Common myeloid progenitor, CD34-positive (primary cell): ENCODE results near the gene OSGEP.
A peak's percentile ranks its signal among the peaks of the same experiment; 100 is the strongest.

Source experiments
- CTCF ChIA-PET: fragments of 350-600 bp; sonication (Branson Sonifier 250); formaldehyde crosslinking; loops from one replicate; lab custom pipeline; 2021; ENCODE audit warnings: antibody characterized with exemption; lab: Charles Lee
- POLR2A ChIA-PET: fragments of 350-600 bp; sonication (Branson Sonifier 250); formaldehyde crosslinking; loops from one replicate; lab custom pipeline; 2021; ENCODE audit warnings: antibody characterized with exemption; lab: Charles Lee
- DNase-seq, 3 donors: peaks; one replicate each; pipeline versions ENCODE4 v3.0.0 to v3.0.0-alpha.2; 2013
- H3K27ac ChIP-seq, 2 experiments: 1 replicate in 1 of 2; 2 replicates in 1 of 2; pipeline ENCODE4 v1.7.0; 2013; ENCODE audit warnings: inconsistent platforms in 2 of 2, low read length in 2 of 2, mild to moderate bottlenecking in 2 of 2, low read depth in 1 of 2, moderate library complexity in 1 of 2; ENCODE audit not compliant: severe bottlenecking in 2 of 2, insufficient read depth in 1 of 2, poor library complexity in 1 of 2
- H3K27me3 ChIP-seq, 5 experiments: replicated peaks in 2 of 5; 1 replicate in 3 of 5; 2 replicates in 2 of 5; pipeline versions ENCODE4 v1.6.1 to v1.7.0; 2013; ENCODE audit warnings: low read length in 4 of 5, mild to moderate bottlenecking in 2 of 5, moderate library complexity in 2 of 5, inconsistent platforms in 1 of 5; ENCODE audit not compliant: insufficient read depth in 5 of 5, control insufficient read depth in 4 of 5
- H3K36me3 ChIP-seq, 4 experiments: 1 replicate in 2 of 4; 2 replicates in 2 of 4; pipeline versions ENCODE4 v1.6.1 to v1.7.0; 2013; ENCODE audit warnings: low read length in 3 of 4, control low read depth in 1 of 4, mild to moderate bottlenecking in 1 of 4; ENCODE audit not compliant: control insufficient read depth in 4 of 4, insufficient read depth in 4 of 4
- H3K4me1 ChIP-seq, 4 experiments: 1 replicate in 3 of 4; 2 replicates in 1 of 4; pipeline versions ENCODE4 v1.6.1 to v1.7.1; 2013; ENCODE audit warnings: low read length in 3 of 4, mild to moderate bottlenecking in 3 of 4, control low read depth in 1 of 4, inconsistent platforms in 1 of 4, moderate library complexity in 1 of 4; ENCODE audit not compliant: control insufficient read depth in 4 of 4, insufficient read depth in 4 of 4; ENCODE audit errors: control extremely low read depth in 1 of 4
- H3K4me3 ChIP-seq, 7 experiments: 1 replicate in 4 of 7; 2 replicates in 3 of 7; pipeline versions ENCODE4 v1.5.1 to v1.7.0; 2013; ENCODE audit warnings: mild to moderate bottlenecking in 7 of 7, low read length in 6 of 7, moderate library complexity in 6 of 7, inconsistent platforms in 2 of 7, low read depth in 2 of 7, control low read depth in 1 of 7; ENCODE audit not compliant: insufficient read depth in 4 of 7, control insufficient read depth in 1 of 7; ENCODE audit errors: extremely low read depth in 1 of 7
- H3K9me3 ChIP-seq, 5 experiments: 1 replicate in 4 of 5; 2 replicates in 1 of 5; pipeline versions ENCODE4 v1.6.1 to v1.7.1; 2013; ENCODE audit warnings: low read length in 4 of 5, mild to moderate bottlenecking in 2 of 5, inconsistent platforms in 1 of 5, low read depth in 1 of 5, moderate library complexity in 1 of 5; ENCODE audit not compliant: control insufficient read depth in 4 of 5, insufficient read depth in 2 of 5; ENCODE audit errors: control extremely low read depth in 1 of 5
- WGBS: methylation state at CpG from one replicate; pipeline ENCODE4 v1.1.5; 2013; ENCODE audit not compliant: insufficient coverage; 5-methylcytosine and 5-hydroxymethylcytosine counted together

OSGEP gene

DNA sequence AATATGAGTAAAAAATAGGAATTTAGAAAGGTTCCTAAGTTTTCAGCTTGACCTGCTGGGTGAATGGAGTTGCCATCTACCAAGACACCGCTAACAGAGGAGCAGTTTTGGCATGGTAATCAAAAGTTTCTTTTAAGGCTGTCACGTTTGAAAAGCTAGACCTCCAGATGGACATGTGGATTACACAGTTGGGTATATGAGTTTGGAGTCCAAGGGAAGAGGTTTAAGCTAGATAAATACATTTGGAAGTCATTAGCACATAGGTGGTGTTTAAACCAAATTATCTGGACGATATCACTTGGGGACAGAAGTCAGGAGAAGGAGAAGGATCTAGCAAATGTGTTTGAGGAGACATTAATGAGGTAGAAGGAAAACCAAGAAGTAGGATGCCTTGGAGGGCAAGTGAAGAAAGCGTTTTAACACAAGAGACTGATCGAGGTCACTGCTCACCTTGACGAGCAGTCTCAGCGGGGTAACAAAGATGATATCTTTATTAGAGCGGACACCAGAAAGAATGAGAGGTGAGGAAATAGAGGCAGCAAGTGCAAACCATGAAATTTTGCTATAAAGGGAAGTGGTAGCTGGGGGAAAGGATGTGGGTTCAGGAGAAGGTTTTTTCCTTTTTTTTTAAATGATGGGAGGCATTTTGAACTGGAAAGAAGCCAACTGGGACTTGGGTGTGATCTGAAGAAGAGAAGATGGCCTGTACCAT is 32.2 kb upstream of the OSGEP start:
- ChIA-PET CTCF (interaction anchor here (0.6 to 1.7 kb wide), 6 partner anchors 12 to 193 kb away, joined by 3 to 4 read pairs (median 4); partner anchors contain the start of gene APEX1), POLR2A (interaction anchor here (2.1 kb wide), 1 partner anchor 9 kb away, joined by 7 read pairs; no protein-coding TSS in a partner anchor)
- H3K9me3 ChIP-seq, result no peaks in the 10 kb centered on the region
- H3K36me3 ChIP-seq, result no peaks in the 10 kb centered on the region
- WGBS, result 27% methylated on average over 8 of the region's 8 CpGs
- DNase-seq, result peak in 2 of 3 donors; percentile 43 to 46
- no peak overlapping the region for H3K27ac ChIP-seq
- H3K4me1 ChIP-seq, result peaks cover 12 to 33% (median 16%) of the 10 kb centered on the region in 4 experiments
- peak overlapping the region in 1 of 7 experiments; percentile 23 for H3K4me3 ChIP-seq
- no peaks in the 10 kb centered on the region for H3K27me3 ChIP-seq

GRCh38 chr14:20485900-20486299 is 31.3 kb upstream of the OSGEP start:
- DNase-seq, result no peak
- CTCF ChIA-PET, result interaction anchor here (1.2 to 1.5 kb wide), 2 partner anchors 72 to 124 kb away, joined by 3 to 4 read pairs; no protein-coding TSS in a partner anchor
- POLR2A ChIA-PET, result interaction anchor here (0.6 kb wide), 1 partner anchor 37 kb away, joined by 3 read pairs; no protein-coding TSS in a partner anchor
- WGBS, result 86% methylated on average over 7 of the region's 7 CpGs
- Histone ChIP-seq H3K4me3 (no peak overlapping the region), H3K4me1 (peaks cover 10 to 32% (median 16%) of the 10 kb centered on the region in 4 experiments), H3K36me3 (no peaks in the 10 kb centered on the region), H3K27ac (no peak overlapping the region), H3K9me3 (no peaks in the 10 kb centered on the region), H3K27me3 (no peaks in the 10 kb centered on the region)

GRCh38 chr14:20482382-20482781 is 27.8 kb upstream of the OSGEP start:
- 95% methylated on average over 3 of the region's 5 CpGs for WGBS
- Histone ChIP-seq H3K27me3 (no peaks in the 10 kb centered on the region), H3K27ac (no peak overlapping the region), H3K9me3 (no peaks in the 10 kb centered on the region), H3K4me1 (peaks cover 6 to 20% (median 15%) of the 10 kb centered on the region in 4 experiments), H3K4me3 (no peak overlapping the region), H3K36me3 (peaks cover 0 to 11% (median 1%) of the 10 kb centered on the region in 4 experiments)
- DNase-seq, result no peak
- ChIA-PET CTCF (interaction anchor here (0.9 kb wide), 1 partner anchor 67 kb away, joined by 3 read pairs; no protein-coding TSS in a partner anchor), POLR2A (no interaction called here)

DNA sequence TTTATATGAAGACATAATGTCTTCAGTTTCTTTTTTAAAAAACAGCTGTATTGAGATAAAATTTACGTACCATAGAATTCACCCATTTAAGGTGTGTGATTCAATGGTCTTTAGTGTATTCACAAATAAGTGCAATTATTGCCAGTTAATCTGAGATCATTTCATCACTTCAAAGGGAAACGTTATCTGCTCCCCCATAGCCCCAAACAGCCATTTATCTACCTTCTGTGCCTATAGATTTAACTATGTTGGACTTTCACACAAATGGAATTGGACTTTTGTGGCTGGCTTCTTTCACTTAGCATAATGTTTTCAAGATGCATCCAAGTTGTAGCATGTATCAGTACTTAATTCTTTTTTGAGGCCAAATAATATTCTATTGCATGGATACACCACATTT is 24.3 kb upstream of the OSGEP start:
- CTCF ChIA-PET, result interaction anchor here (1.0 to 2.4 kb wide), 5 partner anchors 9 to 68 kb away, joined by 3 to 7 read pairs (median 4); partner anchors contain the start of genes PNP and TEP1
- peak overlapping the region in 1 of 2 experiments; percentile 0 for H3K27ac ChIP-seq
- POLR2A ChIA-PET, result no interaction called here
- 86% methylated on average over 1 of the region's 2 CpGs for WGBS
- peaks cover 11 to 45% (median 27%) of the 10 kb centered on the region in 4 experiments for H3K36me3 ChIP-seq
- H3K27me3 ChIP-seq, result no peaks in the 10 kb centered on the region
- H3K4me1 ChIP-seq, result peaks cover 8 to 26% (median 23%) of the 10 kb centered on the region in 4 experiments
- no peak overlapping the region for H3K4me3 ChIP-seq
- no peak for DNase-seq
- H3K9me3 ChIP-seq, result no peaks in the 10 kb centered on the region

DNA sequence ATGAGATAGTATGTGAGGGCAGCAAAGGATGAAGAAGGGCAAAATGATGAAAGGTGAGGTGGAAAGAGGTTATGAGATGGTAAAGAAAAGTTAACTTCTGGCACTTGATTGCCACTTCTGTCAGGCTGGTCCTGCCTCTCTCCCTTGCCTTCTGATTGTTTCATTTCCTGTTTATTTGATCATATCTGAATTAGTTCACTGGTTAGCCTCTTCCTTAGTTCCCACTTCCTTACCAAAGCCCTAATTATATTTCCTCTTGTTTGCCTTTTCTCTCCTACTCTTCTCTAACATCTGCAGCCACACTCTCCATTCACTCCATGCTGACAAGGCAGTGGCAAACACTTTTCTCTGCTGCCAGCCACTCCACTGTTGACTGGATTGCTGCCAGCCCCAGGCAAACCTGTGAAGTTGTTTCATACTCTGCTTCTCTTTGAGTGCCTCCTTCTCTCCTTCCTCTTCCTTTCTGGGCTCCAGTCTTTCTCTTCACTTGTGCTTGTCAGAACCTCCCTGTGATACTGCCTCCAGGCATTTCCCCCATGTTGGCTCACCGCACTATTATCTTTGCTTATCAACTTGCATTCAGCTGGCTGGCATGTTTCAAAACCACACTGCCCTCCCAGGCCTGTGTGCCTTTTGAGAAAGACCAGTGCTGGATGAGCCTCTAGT is 22.7 kb upstream of the OSGEP start:
- peaks cover 8 to 26% (median 23%) of the 10 kb centered on the region in 4 experiments for H3K4me1 ChIP-seq
- peak overlapping the region; percentile 10 to 52 for H3K27ac ChIP-seq
- H3K9me3 ChIP-seq, result no peaks in the 10 kb centered on the region
- peaks cover 17 to 59% (median 38%) of the 10 kb centered on the region in 4 experiments for H3K36me3 ChIP-seq
- peak overlapping the region in 2 of 7 experiments; percentile 13 to 20 for H3K4me3 ChIP-seq
- CTCF ChIA-PET, result no interaction called here
- no peaks in the 10 kb centered on the region for H3K27me3 ChIP-seq
- WGBS, result 0% methylated on average over 1 of the region's 1 CpG
- POLR2A ChIA-PET, result interaction anchor here (1.3 to 1.4 kb wide), 3 partner anchors 8 to 21 kb away, joined by 3 to 7 read pairs (median 4); partner anchors contain the start of gene PNP
- DNase-seq, result peak; percentile 83 to 96 (median 92)

DNA sequence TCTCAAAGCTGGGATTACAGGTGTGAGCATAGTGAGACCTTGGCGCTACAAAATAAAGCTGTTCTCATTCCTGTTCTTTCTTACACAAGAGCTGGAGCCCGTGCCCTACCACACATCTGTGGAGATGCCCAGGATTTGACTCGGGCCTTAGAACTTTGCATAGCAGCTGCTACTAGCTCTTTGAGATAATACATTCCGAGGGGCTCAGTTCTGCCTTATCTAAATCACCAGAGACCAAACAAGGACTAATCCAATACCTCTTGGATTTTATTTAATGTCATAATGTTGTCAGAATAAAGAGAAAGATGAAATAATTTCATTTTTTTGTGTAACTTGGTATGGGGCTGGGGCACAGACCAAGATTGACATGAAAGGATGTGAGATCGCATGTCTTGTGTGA is 22.2 kb upstream of the OSGEP start:
- Histone ChIP-seq H3K27me3 (no peaks in the 10 kb centered on the region), H3K36me3 (peaks cover 17 to 65% (median 42%) of the 10 kb centered on the region in 4 experiments), H3K27ac (peak overlapping the region in 1 of 2 experiments; percentile 52), H3K9me3 (no peaks in the 10 kb centered on the region), H3K4me1 (peaks cover 8 to 26% (median 24%) of the 10 kb centered on the region in 4 experiments), H3K4me3 (peak overlapping the region in 2 of 7 experiments; percentile 1 to 2)
- peak in 2 of 3 donors; percentile 36 to 49 for DNase-seq
- 61% methylated on average over 4 of the region's 5 CpGs for WGBS
- ChIA-PET CTCF (interaction anchor here (0.7 to 1.4 kb wide), 2 partner anchors 35 to 42 kb away, joined by 3 to 4 read pairs; no protein-coding TSS in a partner anchor), POLR2A (interaction anchor here (1.3 kb wide), 1 partner anchor 20 kb away, joined by 3 read pairs; no protein-coding TSS in a partner anchor)
